PFSK-1 (cell line): ENCODE measurements around the gene CHDH.

ENCODE experiments used
- FOXP2 ChIP-seq: optimal IDR thresholded peaks from 2 replicates; pipeline ENCODE3; 2011; ENCODE audit warnings: borderline replicate concordance, control low read depth, inconsistent platforms; ENCODE audit not compliant: insufficient read depth; ENCODE audit errors: extremely low read length, extremely low read depth
- POLR2AphosphoS5 ChIP-seq: IDR thresholded peaks from 2 replicates; pipeline ENCODE4 v1.6.1; 2012; ENCODE audit warnings: low read depth, mild to moderate bottlenecking, control low read depth, low read length, moderate library complexity
- REST ChIP-seq, 2 experiments: IDR thresholded peaks; 2 replicates each; pipeline versions ENCODE4 v1.6.1 to v1.8.0; 2011 to 2012; ENCODE audit warnings: low read depth in 2 of 2, low read length in 2 of 2, control low read depth in 1 of 2, inconsistent platforms in 1 of 2, mild to moderate bottlenecking in 1 of 2, moderate library complexity in 1 of 2; ENCODE audit not compliant: insufficient read depth in 1 of 2
- SIN3A ChIP-seq: IDR thresholded peaks from 2 replicates; pipeline ENCODE4 v1.6.1; 2012; ENCODE audit warnings: mild to moderate bottlenecking, low read length, moderate library complexity, borderline replicate concordance; ENCODE audit not compliant: insufficient read depth
- TAF1 ChIP-seq: IDR thresholded peaks from 2 replicates; pipeline ENCODE4 v1.6.1; 2012; ENCODE audit warnings: low read length, control low read depth, borderline replicate concordance; ENCODE audit not compliant: insufficient read depth

Gene CHDH

GRCh38 chr3:53801319-53801718 is 44.9 kb downstream of the CHDH start:
- TF ChIP-seq POLR2AphosphoS5: no peak
- no peak for TF ChIP-seq TAF1
- TF ChIP-seq REST (IDR thresholded peaks at IDR 0.05; ENCODE audit: insufficient read depth in 1 of 2, low read depth in 2 of 2, low read length in 2 of 2): no peak
- no peak for TF ChIP-seq SIN3A
- TF ChIP-seq FOXP2: no peak

- no peak for TF ChIP-seq FOXP2
- no peak for TF ChIP-seq REST (IDR thresholded peaks at IDR 0.05; ENCODE audit: insufficient read depth in 1 of 2, low read depth in 2 of 2, low read length in 2 of 2)
- TF ChIP-seq TAF1: no peak
- TF ChIP-seq SIN3A: no peak
- no peak for TF ChIP-seq POLR2AphosphoS5
These were observed 45.9 kb downstream of the CHDH start for GRCh38 chr3:53800041-53800906.

- TF ChIP-seq REST (IDR thresholded peaks at IDR 0.05; ENCODE audit: insufficient read depth in 1 of 2, low read depth in 2 of 2, low read length in 2 of 2): no peak
- TF ChIP-seq SIN3A: no peak
- TF ChIP-seq POLR2AphosphoS5: no peak
- TF ChIP-seq TAF1: no peak
- TF ChIP-seq FOXP2: no peak
These were observed 46.8 kb downstream of the CHDH start for GRCh38 chr3:53799338-53799865.

GRCh38 chr3:53798144-53798543 is 48.1 kb downstream of the CHDH start:
- TF ChIP-seq SIN3A: no peak
- TF ChIP-seq TAF1: no peak
- no peak for TF ChIP-seq FOXP2
- TF ChIP-seq POLR2AphosphoS5: no peak
- TF ChIP-seq REST (IDR thresholded peaks at IDR 0.05; ENCODE audit: insufficient read depth in 1 of 2, low read depth in 2 of 2, low read length in 2 of 2): no peak
